ENCODE results near the gene ZNF638.
A peak's percentile ranks its signal among the peaks of the same experiment; 100 is the strongest.

The ZNF638 gene

DNA sequence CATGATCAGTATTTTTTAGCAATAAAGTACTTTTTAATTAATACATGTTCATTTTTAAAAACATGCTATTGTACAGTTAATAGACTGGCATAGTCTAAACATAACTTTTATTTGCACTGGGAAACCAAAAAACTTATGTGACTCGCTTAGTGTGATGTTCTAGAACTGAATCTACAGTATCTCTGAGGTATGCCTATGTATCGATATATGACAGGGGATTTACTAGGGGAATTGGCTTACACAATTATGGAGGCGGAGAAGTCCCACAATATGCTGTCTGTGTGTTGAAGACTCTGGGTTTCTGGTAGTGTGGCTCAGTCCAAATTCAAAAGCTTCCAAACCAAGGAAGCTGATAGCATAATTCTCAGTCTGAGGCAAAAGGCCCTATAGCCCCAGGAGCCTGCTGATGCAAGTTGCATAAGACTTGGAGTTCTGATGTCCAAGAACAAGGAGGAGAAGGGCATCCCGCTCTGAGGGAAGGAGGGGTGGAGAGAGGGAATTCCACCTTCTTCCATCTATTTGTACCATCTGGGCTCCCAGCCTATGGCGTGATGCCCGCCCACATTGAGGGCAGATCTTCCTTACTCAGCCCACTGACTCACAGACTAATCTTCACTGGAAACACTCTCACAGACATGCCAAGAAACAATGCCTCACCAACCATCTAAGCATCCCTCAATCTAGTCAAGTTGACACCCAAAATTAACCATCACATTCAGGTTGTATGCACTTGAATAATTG is 27.5 kb downstream of the ZNF638 start:
- TF ChIP-seq, protein P1, sequence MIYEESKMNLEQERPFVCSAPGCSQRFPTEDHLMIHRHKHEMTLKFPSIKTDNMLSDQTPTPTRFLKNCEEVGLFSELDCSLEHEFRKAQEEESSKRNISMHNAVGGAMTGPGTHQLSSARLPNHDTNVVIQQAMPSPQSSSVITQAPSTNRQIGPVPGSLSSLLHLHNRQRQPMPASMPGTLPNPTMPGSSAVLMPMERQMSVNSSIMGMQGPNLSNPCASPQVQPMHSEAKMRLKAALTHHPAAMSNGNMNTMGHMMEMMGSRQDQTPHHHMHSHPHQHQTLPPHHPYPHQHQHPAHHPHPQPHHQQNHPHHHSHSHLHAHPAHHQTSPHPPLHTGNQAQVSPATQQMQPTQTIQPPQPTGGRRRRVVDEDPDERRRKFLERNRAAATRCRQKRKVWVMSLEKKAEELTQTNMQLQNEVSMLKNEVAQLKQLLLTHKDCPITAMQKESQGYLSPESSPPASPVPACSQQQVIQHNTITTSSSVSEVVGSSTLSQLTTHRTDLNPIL (CRISPR knock-in tag; IDR thresholded peaks at IDR 0.05; ENCODE audit: low read depth), result no peak
- TF ChIP-seq RARB (CRISPR knock-in tag; IDR thresholded peaks at IDR 0.05) (no peak), ZNF70 (CRISPR knock-in tag; IDR thresholded peaks at IDR 0.05) (no peak), ISL1 (CRISPR knock-in tag; IDR thresholded peaks at IDR 0.05) (no peak), ZFP3 (CRISPR knock-in tag; IDR thresholded peaks at IDR 0.05) (no peak), ZFP30 (CRISPR knock-in tag; IDR thresholded peaks at IDR 0.05) (no peak), CSDC2 (CRISPR knock-in tag; IDR thresholded peaks at IDR 0.05) (no peak), TOX (CRISPR knock-in tag; IDR thresholded peaks at IDR 0.05; ENCODE audit: borderline replicate concordance) (no peak), ZNF565 (CRISPR knock-in tag; conservative IDR thresholded peaks at IDR 0.05; ENCODE audit: low read depth) (no peak)
- TF ChIP-seq, protein P2, sequence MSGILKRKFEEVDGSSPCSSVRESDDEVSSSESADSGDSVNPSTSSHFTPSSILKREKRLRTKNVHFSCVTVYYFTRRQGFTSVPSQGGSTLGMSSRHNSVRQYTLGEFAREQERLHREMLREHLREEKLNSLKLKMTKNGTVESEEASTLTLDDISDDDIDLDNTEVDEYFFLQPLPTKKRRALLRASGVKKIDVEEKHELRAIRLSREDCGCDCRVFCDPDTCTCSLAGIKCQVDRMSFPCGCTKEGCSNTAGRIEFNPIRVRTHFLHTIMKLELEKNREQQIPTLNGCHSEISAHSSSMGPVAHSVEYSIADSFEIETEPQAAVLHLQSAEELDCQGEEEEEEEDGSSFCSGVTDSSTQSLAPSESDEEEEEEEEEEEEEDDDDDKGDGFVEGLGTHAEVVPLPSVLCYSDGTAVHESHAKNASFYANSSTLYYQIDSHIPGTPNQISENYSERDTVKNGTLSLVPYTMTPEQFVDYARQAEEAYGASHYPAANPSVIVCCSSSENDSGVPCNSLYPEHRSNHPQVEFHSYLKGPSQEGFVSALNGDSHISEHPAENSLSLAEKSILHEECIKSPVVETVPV (CRISPR knock-in tag; IDR thresholded peaks at IDR 0.05), result no peak
- ATAC-seq, result peak; percentile 65

DNA sequence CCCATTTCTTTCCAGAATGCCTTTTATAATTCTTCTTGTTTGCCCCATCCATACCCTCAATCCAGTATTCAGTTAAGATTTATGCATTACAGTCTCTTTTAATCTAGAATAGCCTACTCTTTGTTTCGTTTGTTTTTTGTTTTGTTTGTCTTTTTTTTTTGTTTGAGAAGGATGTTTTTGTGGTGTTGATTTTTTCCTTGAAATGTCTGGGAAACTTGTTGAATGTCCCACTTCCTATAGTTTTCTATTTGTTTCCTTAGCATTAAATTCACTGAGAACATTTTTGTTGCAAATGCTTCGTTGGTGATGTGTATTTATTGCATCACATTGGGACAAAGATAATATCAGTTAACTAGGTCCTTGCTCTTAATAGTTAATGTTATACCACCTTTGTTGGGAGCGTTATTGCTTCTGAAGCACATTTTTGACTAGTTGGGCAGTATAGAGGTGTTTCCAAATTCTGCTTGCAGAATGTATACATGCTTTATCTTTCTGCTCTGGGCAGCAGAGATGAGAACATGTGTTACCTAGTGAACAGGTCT is 28.9 kb downstream of the ZNF638 start:
- TF ChIP-seq PPARA (CRISPR knock-in tag; IDR thresholded peaks at IDR 0.05; ENCODE audit: borderline replicate concordance), result no peak
- TF ChIP-seq, protein P3, sequence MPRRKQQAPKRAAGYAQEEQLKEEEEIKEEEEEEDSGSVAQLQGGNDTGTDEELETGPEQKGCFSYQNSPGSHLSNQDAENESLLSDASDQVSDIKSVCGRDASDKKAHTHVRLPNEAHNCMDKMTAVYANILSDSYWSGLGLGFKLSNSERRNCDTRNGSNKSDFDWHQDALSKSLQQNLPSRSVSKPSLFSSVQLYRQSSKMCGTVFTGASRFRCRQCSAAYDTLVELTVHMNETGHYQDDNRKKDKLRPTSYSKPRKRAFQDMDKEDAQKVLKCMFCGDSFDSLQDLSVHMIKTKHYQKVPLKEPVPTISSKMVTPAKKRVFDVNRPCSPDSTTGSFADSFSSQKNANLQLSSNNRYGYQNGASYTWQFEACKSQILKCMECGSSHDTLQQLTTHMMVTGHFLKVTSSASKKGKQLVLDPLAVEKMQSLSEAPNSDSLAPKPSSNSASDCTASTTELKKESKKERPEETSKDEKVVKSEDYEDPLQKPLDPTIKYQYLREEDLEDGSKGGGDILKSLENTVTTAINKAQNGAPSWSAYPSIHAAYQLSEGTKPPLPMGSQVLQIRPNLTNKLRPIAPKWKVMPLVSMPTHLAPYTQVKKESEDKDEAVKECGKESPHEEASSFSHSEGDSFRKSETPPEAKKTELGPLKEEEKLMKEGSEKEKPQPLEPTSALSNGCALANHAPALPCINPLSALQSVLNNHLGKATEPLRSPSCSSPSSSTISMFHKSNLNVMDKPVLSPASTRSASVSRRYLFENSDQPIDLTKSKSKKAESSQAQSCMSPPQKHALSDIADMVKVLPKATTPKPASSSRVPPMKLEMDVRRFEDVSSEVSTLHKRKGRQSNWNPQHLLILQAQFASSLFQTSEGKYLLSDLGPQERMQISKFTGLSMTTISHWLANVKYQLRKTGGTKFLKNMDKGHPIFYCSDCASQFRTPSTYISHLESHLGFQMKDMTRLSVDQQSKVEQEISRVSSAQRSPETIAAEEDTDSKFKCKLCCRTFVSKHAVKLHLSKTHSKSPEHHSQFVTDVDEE (CRISPR knock-in tag; IDR thresholded peaks at IDR 0.05), result no peak
- TF ChIP-seq TCF4 (CRISPR knock-in tag; IDR thresholded peaks at IDR 0.05; ENCODE audit: borderline replicate concordance), result no peak
- no peak for TF ChIP-seq ISL1 (CRISPR knock-in tag; IDR thresholded peaks at IDR 0.05)
- no peak for TF ChIP-seq TOX (CRISPR knock-in tag; IDR thresholded peaks at IDR 0.05; ENCODE audit: borderline replicate concordance)
- TF ChIP-seq SNAI2 (CRISPR knock-in tag; IDR thresholded peaks at IDR 0.05), result no peak
- no peak for TF ChIP-seq RARB (CRISPR knock-in tag; IDR thresholded peaks at IDR 0.05)
- TF ChIP-seq, protein P2 (CRISPR knock-in tag; IDR thresholded peaks at IDR 0.05), result no peak
- no peak for TF ChIP-seq ZFP3 (CRISPR knock-in tag; IDR thresholded peaks at IDR 0.05)
- TF ChIP-seq GLIS3 (CRISPR knock-in tag; IDR thresholded peaks at IDR 0.05), result no peak
- no peak for TF ChIP-seq ZNF565 (CRISPR knock-in tag; conservative IDR thresholded peaks at IDR 0.05; ENCODE audit: low read depth)
- TF ChIP-seq ZNF8 (CRISPR knock-in tag; IDR thresholded peaks at IDR 0.05), result no peak
- TF ChIP-seq OSR1 (CRISPR knock-in tag; IDR thresholded peaks at IDR 0.05), result no peak
- no peak for TF ChIP-seq ZFP30 (CRISPR knock-in tag; IDR thresholded peaks at IDR 0.05)
- TF ChIP-seq ESRRG (CRISPR knock-in tag; IDR thresholded peaks at IDR 0.05), result no peak
- TF ChIP-seq BACH2 (CRISPR knock-in tag; IDR thresholded peaks at IDR 0.05; ENCODE audit: borderline replicate concordance), result no peak
- no peak for TF ChIP-seq ZC3H10 (CRISPR knock-in tag; IDR thresholded peaks at IDR 0.05)
- no peak for TF ChIP-seq ARNTL (CRISPR knock-in tag; IDR thresholded peaks at IDR 0.05; ENCODE audit: borderline replicate concordance, low read depth)
- no peak for ATAC-seq

DNA sequence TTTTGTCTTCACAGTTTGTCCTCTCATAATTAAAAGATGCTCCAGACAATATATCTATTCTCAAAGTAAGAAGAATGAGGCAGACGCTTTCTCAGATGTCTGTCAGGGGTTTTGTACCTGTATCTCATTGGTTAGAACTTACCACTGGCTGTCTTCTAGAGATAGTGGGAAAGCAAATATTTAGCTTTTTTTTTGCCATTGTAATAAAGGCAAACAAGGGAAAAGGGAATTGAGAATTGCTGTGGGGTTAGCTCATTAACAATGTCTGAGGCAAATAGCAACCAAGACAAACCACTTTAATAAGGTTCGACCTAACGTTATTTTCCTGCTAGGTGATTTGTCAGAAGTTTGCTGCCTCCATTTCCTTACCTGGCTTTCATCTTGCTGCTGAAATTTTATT is 30.0 kb downstream of the ZNF638 start:
- TF ChIP-seq TOX (CRISPR knock-in tag; IDR thresholded peaks at IDR 0.05; ENCODE audit: borderline replicate concordance) (no peak), GLIS3 (CRISPR knock-in tag; IDR thresholded peaks at IDR 0.05) (no peak), SNAI2 (CRISPR knock-in tag; IDR thresholded peaks at IDR 0.05) (no peak), TCF4 (CRISPR knock-in tag; IDR thresholded peaks at IDR 0.05; ENCODE audit: borderline replicate concordance) (no peak), CSDC2 (CRISPR knock-in tag; IDR thresholded peaks at IDR 0.05) (no peak), ZNF70 (CRISPR knock-in tag; IDR thresholded peaks at IDR 0.05) (no peak)
- no peak for ATAC-seq
